Measurements from ENCODE around the gene SERPINB8. TPM values are rescaled to one million over a fixed set of nuclear protein-coding genes. Genes with fewer than 3 reads are reported as not detected.

The SERPINB8 gene
- total and polyA plus RNA-seq, 2 of the 13 experiments (the other 11 are each of a cell fraction or from before 2014, with no cell fraction given) = 0.95 to 2.2 TPM

DNA sequence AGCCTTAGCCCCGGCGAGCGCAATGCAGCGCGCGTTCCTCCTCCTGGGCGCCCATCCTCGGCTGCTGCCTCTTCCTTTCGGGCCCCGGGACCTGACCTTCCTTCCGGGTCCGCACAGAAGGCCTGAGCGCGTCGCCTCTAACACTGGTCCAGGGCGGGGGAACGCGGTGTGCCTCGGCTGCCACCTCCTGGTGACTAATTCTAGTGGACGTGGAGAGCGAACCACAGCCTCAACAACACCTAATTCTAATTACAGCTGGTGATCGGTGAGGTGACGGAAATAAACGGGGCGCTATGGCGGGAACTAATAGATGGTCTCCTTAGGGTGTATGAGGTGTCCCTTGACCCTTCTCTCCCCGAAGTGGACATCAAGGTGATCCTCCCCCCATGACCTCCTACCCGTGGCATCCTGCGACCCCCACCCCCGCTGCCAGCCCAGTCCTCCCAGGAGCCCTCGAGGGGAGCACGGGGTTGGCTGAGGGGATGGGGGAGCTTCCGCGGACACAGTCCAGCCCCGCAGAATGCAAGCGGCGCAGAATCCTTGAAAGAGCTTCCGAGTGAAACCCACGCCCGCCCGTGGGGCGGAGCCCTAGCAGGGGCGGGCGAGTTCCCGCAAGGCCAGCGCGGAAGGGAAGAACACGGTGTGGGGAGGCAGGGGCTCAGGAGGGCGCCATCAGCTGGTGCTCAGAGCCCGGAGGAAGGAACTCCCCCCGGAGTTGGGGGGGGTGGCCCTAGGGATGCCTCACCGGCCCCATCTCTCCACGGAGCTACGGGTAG lies 33.5 kb upstream of the SERPINB8 start (continued):
- TF ChIP-seq MIER2 (CRISPR knock-in tag; IDR thresholded peaks at IDR 0.05) (0 out of 2 replicates have a peak, but pooled peaks have one; percentile 17), ZNF441 (CRISPR knock-in tag; IDR thresholded peaks at IDR 0.05; ENCODE audit: borderline replicate concordance) (no peak)
- TF ChIP-seq, protein P1, sequence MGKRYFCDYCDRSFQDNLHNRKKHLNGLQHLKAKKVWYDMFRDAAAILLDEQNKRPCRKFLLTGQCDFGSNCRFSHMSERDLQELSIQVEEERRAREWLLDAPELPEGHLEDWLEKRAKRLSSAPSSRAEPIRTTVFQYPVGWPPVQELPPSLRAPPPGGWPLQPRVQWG (CRISPR knock-in tag; IDR thresholded peaks at IDR 0.05; ENCODE audit: borderline replicate concordance, low read depth) = no peak
- TF ChIP-seq, protein P2, sequence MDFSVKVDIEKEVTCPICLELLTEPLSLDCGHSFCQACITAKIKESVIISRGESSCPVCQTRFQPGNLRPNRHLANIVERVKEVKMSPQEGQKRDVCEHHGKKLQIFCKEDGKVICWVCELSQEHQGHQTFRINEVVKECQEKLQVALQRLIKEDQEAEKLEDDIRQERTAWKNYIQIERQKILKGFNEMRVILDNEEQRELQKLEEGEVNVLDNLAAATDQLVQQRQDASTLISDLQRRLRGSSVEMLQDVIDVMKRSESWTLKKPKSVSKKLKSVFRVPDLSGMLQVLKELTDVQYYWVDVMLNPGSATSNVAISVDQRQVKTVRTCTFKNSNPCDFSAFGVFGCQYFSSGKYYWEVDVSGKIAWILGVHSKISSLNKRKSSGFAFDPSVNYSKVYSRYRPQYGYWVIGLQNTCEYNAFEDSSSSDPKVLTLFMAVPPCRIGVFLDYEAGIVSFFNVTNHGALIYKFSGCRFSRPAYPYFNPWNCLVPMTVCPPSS (IDR thresholded peaks at IDR 0.05) = no peak
- TF ChIP-seq, protein P3, sequence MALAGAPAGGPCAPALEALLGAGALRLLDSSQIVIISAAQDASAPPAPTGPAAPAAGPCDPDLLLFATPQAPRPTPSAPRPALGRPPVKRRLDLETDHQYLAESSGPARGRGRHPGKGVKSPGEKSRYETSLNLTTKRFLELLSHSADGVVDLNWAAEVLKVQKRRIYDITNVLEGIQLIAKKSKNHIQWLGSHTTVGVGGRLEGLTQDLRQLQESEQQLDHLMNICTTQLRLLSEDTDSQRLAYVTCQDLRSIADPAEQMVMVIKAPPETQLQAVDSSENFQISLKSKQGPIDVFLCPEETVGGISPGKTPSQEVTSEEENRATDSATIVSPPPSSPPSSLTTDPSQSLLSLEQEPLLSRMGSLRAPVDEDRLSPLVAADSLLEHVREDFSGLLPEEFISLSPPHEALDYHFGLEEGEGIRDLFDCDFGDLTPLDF (CRISPR knock-in tag; IDR thresholded peaks at IDR 0.05) = no peak

DNA sequence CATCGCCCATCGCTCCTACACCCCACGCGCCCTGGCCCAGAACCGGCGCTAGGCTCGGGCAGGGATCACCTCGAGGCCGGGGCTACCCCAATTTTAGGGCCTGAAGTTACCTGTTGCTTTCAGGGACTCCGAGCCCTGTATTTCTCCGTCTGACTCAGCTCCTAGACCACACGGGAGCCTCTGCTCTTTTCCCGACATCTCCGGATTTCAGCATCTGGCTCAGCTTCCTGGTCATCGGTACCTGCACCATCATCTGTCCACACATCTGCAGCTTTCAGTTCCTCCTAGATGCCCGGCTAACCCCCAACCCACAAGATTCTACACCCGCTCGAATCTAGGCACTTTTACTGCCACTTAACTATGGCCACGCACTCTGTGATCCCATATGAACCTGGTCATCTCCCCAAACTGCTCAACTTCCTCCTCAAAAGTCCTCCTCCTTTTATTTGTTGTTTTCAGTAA lies 32.9 kb upstream of the SERPINB8 start:
- Histone ChIP-seq H3K79me2 (ENCODE audit: insufficient read depth, low read length) (no peaks in the 10 kb centered on the region), H3K4me2 (ENCODE audit: low read depth, low read length) (no peak overlapping the region), H3K36me3 (replicated peaks in 1 of 2; ENCODE audit: control insufficient read depth in 1 of 2, insufficient read depth in 2 of 2, low read length in 2 of 2) (no peaks in the 10 kb centered on the region), H3K9me3 (ENCODE audit: low read length) (no peaks in the 10 kb centered on the region), H3K4me1 (ENCODE audit: insufficient read depth, low read length) (no peaks in the 10 kb centered on the region), H3K4me3 (replicated peaks in 1 of 3; ENCODE audit: insufficient read depth in 1 of 3, low read depth in 2 of 3, low read length in 3 of 3) (no peak overlapping the region), H4K20me1 (ENCODE audit: insufficient read depth, low read length) (no peaks in the 10 kb centered on the region), H3K9ac (ENCODE audit: insufficient read depth, low read depth, low read length) (no peak overlapping the region), H2AFZ (ENCODE audit: low read length) (no peak overlapping the region), H3K27me3 (ENCODE audit: control insufficient read depth in 1 of 2, insufficient read depth in 2 of 2, low read length in 2 of 2) (0 out of 5 replicates have a peak, but pooled peaks cover 0 to 9% of the 10 kb centered on the region in 2 experiments), H3K27ac (ENCODE audit: extremely low read length, insufficient read depth, low read length) (no peak overlapping the region)
- FAIRE-seq (no peak), DNase-seq (ENCODE audit: low spot score) (no peak), ATAC-seq (no peak)
- intact Hi-C loops (cut with micrococcal nuclease; ENCODE audit: unreplicated experiment) = loop anchor here (1.0 kb wide), 2 partner anchors 46 to 419 kb away; no protein-coding TSS in a partner anchor
- TF ChIP-seq ZFYVE20 (CRISPR knock-in tag; IDR thresholded peaks at IDR 0.05; ENCODE audit: borderline replicate concordance, low read depth) = no peak
- TF ChIP-seq AHR (CRISPR knock-in tag; IDR thresholded peaks at IDR 0.05) = no peak
- TF ChIP-seq HNF4G (IDR thresholded peaks at IDR 0.05; ENCODE audit: borderline replicate concordance, low read depth, low read length) = no peak
- TF ChIP-seq HNF4G (CRISPR knock-in tag; IDR thresholded peaks at IDR 0.05; ENCODE audit: borderline replicate concordance, low read depth) = no peak
- no peak for TF ChIP-seq ZNF33B (CRISPR knock-in tag; IDR thresholded peaks at IDR 0.05)
- no peak for TF ChIP-seq EED (CRISPR knock-in tag; IDR thresholded peaks at IDR 0.05)
- no peak for TF ChIP-seq HMG20A (CRISPR knock-in tag; IDR thresholded peaks at IDR 0.05; ENCODE audit: borderline replicate concordance)
- no peak for TF ChIP-seq SAP130 (CRISPR knock-in tag; IDR thresholded peaks at IDR 0.05; ENCODE audit: low read depth)
- no peak for TF ChIP-seq TCF7L2 (IDR thresholded peaks at IDR 0.05; ENCODE audit: low read depth, low read length)
- no peak for TF ChIP-seq PRMT3 (CRISPR knock-in tag; IDR thresholded peaks at IDR 0.05; ENCODE audit: borderline replicate concordance, low read depth)
- TF ChIP-seq HNRNPK (IDR thresholded peaks at IDR 0.05; ENCODE audit: low read depth, low read length, poor library complexity, severe bottlenecking) = no peak
- TF ChIP-seq CAMTA2 (CRISPR knock-in tag; IDR thresholded peaks at IDR 0.05; ENCODE audit: borderline replicate concordance) = no peak
- no peak for TF ChIP-seq ZNF724P (CRISPR knock-in tag; IDR thresholded peaks at IDR 0.05; ENCODE audit: borderline replicate concordance)
- no peak for TF ChIP-seq NFYC (CRISPR knock-in tag; IDR thresholded peaks at IDR 0.05)
- CTCF ChIA-PET (ENCODE audit: low intra/inter-chr PET ratio, low total read pairs) = interaction anchor here (1.1 to 1.6 kb wide), 3 partner anchors 46 to 418 kb away, joined by 3 to 20 read pairs (median 8); no protein-coding TSS in a partner anchor
- POLR2A ChIA-PET = no interaction called here
- BruUV-seq (replicated peaks) = no TSS peak
- in situ Hi-C loops (cut with HindIII; ENCODE audit: extremely low pct_ligation_motif_present, low pct_unique_long_range_greater_than_20kb) = no loop called here
- WGBS (ENCODE audit: low lambda C conversion rate) = 48% methylated on average over 17 of the region's 19 CpGs
